ENCODE results near the gene SORCS2.

DNA sequence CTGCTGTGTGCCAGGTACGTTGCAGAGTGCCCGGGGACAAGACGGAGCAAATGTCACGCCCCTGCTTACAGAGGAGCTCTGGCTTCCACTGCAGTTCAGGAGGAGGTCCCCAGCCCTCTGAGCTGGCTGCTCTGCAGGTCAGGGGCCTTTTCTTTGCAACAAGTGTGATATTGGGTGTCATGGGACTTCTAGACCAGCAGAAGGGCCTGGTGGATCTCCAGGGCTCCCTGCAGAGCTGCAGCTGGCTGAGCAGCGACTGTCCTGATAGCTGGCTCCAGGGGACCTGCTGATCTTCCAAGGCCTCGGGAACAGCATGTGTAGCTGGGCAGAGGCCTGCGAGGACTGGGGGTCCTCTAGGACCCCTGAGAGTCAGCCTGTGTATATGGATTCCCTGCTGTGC, 120.4 kb downstream of the SORCS2 start:
- TF ChIP-seq, protein P1, sequence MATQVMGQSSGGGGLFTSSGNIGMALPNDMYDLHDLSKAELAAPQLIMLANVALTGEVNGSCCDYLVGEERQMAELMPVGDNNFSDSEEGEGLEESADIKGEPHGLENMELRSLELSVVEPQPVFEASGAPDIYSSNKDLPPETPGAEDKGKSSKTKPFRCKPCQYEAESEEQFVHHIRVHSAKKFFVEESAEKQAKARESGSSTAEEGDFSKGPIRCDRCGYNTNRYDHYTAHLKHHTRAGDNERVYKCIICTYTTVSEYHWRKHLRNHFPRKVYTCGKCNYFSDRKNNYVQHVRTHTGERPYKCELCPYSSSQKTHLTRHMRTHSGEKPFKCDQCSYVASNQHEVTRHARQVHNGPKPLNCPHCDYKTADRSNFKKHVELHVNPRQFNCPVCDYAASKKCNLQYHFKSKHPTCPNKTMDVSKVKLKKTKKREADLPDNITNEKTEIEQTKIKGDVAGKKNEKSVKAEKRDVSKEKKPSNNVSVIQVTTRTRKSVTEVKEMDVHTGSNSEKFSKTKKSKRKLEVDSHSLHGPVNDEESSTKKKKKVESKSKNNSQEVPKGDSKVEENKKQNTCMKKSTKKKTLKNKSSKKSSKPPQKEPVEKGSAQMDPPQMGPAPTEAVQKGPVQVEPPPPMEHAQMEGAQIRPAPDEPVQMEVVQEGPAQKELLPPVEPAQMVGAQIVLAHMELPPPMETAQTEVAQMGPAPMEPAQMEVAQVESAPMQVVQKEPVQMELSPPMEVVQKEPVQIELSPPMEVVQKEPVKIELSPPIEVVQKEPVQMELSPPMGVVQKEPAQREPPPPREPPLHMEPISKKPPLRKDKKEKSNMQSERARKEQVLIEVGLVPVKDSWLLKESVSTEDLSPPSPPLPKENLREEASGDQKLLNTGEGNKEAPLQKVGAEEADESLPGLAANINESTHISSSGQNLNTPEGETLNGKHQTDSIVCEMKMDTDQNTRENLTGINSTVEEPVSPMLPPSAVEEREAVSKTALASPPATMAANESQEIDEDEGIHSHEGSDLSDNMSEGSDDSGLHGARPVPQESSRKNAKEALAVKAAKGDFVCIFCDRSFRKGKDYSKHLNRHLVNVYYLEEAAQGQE (IDR thresholded peaks at IDR 0.05; ENCODE audit: low read depth): no peak
- TF ChIP-seq NFIC (IDR thresholded peaks at IDR 0.05): no peak
- TF ChIP-seq, protein P2, sequence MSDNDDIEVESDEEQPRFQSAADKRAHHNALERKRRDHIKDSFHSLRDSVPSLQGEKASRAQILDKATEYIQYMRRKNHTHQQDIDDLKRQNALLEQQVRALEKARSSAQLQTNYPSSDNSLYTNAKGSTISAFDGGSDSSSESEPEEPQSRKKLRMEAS (IDR thresholded peaks at IDR 0.05): no peak
- TF ChIP-seq YY1 (IDR thresholded peaks at IDR 0.05; ENCODE audit: low read depth): no peak
- no peak for TF ChIP-seq EP300 (IDR thresholded peaks at IDR 0.05; ENCODE audit: borderline replicate concordance)
- TF ChIP-seq RAD21 (IDR thresholded peaks at IDR 0.05; ENCODE audit: low read depth): no peak
- no peak for TF ChIP-seq CREB1 (IDR thresholded peaks at IDR 0.05; ENCODE audit: low read depth)
- TF ChIP-seq CEBPB (IDR thresholded peaks at IDR 0.05): no peak
- no peak for TF ChIP-seq EGR1 (IDR thresholded peaks at IDR 0.05)
- no peak for TF ChIP-seq TEAD4 (IDR thresholded peaks at IDR 0.05)

Measured in Ishikawa (cell line).